B cell (primary cell): ENCODE data around the gene CIBAR2.

Source experiments
- CTCF ChIP-seq: fragments of 200-600 bp; IDR thresholded peaks from one replicate; pipeline ENCODE4 v1.8.0; 2022; ENCODE audit warnings: antibody characterized with exemption, mild to moderate bottlenecking
- EZH2 ChIP-seq: IDR thresholded peaks from 2 replicates; pipeline ENCODE4 v1.6.1; 2012; ENCODE audit warnings: borderline replicate concordance, low read depth, mild to moderate bottlenecking, moderate library complexity, low read length; ENCODE audit not compliant: insufficient read depth, poor library complexity, severe bottlenecking

DNA sequence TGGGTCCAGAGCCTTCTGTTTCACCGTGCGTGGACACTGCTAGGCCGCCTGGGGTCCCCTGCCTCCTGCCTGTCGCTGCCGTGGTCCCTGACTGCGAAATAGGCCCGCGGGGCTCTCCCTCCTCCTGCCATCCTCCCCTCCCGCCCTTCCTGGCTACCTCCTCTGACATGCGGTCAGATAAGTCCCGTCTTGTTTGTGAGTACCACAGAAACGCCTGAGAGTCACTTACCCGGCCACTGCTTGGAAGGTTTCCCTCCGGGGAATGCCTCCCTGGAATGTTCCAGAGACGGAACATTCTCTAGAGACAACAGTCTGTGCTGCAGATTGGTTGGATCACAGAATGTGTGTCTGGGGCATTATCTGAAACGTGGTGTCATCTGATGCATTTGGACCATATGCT, 22.7 kb downstream of the CIBAR2 start:
- TF ChIP-seq CTCF (no peak), EZH2 (no peak)
